ENCODE data around the gene ERFE.
"Not testable (repeated sequence)": the region's sequence is repeated elsewhere in the genome, so short reads cannot be mapped to it uniquely, and the experiment has no call there.

The ERFE gene

GRCh38 chr2:238171072-238171431, 12.3 kb downstream of the ERFE start:
- H3K4me3 ChIP-seq (ENCODE audit: insufficient read depth, low read depth, low read length, poor library complexity, severe bottlenecking); H3K27me3 ChIP-seq (replicated peaks; ENCODE audit: control insufficient read depth, insufficient read depth, low read length, poor library complexity, severe bottlenecking); H3K9me3 ChIP-seq (ENCODE audit: control insufficient read depth, low read length); H3K4me1 ChIP-seq (ENCODE audit: control insufficient read depth, insufficient read depth, low read length, poor library complexity, severe bottlenecking); DNase-seq; H3K27ac ChIP-seq (ENCODE audit: insufficient read depth, low read length, poor library complexity, severe bottlenecking): not testable (repeated sequence)
- peaks cover 52% of the 10 kb centered on the region for H3K36me3 ChIP-seq (ENCODE audit: control insufficient read depth, insufficient read depth, low read length)

- no peak overlapping the region for H3K27ac ChIP-seq (ENCODE audit: insufficient read depth, low read length, poor library complexity, severe bottlenecking)
- H3K9me3 ChIP-seq (ENCODE audit: control insufficient read depth, low read length): no peaks in the 10 kb centered on the region
- DNase-seq: no peak
- H3K27me3 ChIP-seq (replicated peaks; ENCODE audit: control insufficient read depth, insufficient read depth, low read length, poor library complexity, severe bottlenecking): no peaks in the 10 kb centered on the region
- no peak overlapping the region for H3K4me3 ChIP-seq (ENCODE audit: insufficient read depth, low read depth, low read length, poor library complexity, severe bottlenecking)
- H3K36me3 ChIP-seq (ENCODE audit: control insufficient read depth, insufficient read depth, low read length): peaks cover 56% of the 10 kb centered on the region
- H3K4me1 ChIP-seq (ENCODE audit: control insufficient read depth, insufficient read depth, low read length, poor library complexity, severe bottlenecking): no peaks in the 10 kb centered on the region
These were observed 12.9 kb downstream of the ERFE start for GRCh38 chr2:238171575-238172187.

GRCh38 chr2:238172439-238172838, 13.7 kb downstream of the ERFE start:
- no peak overlapping the region for H3K27ac ChIP-seq (ENCODE audit: insufficient read depth, low read length, poor library complexity, severe bottlenecking)
- H3K4me3 ChIP-seq (ENCODE audit: insufficient read depth, low read depth, low read length, poor library complexity, severe bottlenecking): no peak overlapping the region
- H3K27me3 ChIP-seq (replicated peaks; ENCODE audit: control insufficient read depth, insufficient read depth, low read length, poor library complexity, severe bottlenecking): no peaks in the 10 kb centered on the region
- no peaks in the 10 kb centered on the region for H3K9me3 ChIP-seq (ENCODE audit: control insufficient read depth, low read length)
- DNase-seq: no peak
- H3K4me1 ChIP-seq (ENCODE audit: control insufficient read depth, insufficient read depth, low read length, poor library complexity, severe bottlenecking): no peaks in the 10 kb centered on the region
- H3K36me3 ChIP-seq (ENCODE audit: control insufficient read depth, insufficient read depth, low read length): peaks cover 60% of the 10 kb centered on the region

GRCh38 chr2:238173692-238174091, 14.9 kb downstream of the ERFE start:
- no peaks in the 10 kb centered on the region for H3K9me3 ChIP-seq (ENCODE audit: control insufficient read depth, low read length)
- H3K36me3 ChIP-seq (ENCODE audit: control insufficient read depth, insufficient read depth, low read length): peaks cover 67% of the 10 kb centered on the region
- DNase-seq: no peak
- no peak overlapping the region for H3K27ac ChIP-seq (ENCODE audit: insufficient read depth, low read length, poor library complexity, severe bottlenecking)
- H3K4me3 ChIP-seq (ENCODE audit: insufficient read depth, low read depth, low read length, poor library complexity, severe bottlenecking): no peak overlapping the region
- no peaks in the 10 kb centered on the region for H3K4me1 ChIP-seq (ENCODE audit: control insufficient read depth, insufficient read depth, low read length, poor library complexity, severe bottlenecking)
- no peaks in the 10 kb centered on the region for H3K27me3 ChIP-seq (replicated peaks; ENCODE audit: control insufficient read depth, insufficient read depth, low read length, poor library complexity, severe bottlenecking)

- Histone ChIP-seq H3K4me1 (ENCODE audit: control insufficient read depth, insufficient read depth, low read length, poor library complexity, severe bottlenecking) (no peaks in the 10 kb centered on the region), H3K4me3 (ENCODE audit: insufficient read depth, low read depth, low read length, poor library complexity, severe bottlenecking) (no peak overlapping the region), H3K27ac (ENCODE audit: insufficient read depth, low read length, poor library complexity, severe bottlenecking) (no peak overlapping the region), H3K36me3 (ENCODE audit: control insufficient read depth, insufficient read depth, low read length) (peaks cover 69% of the 10 kb centered on the region), H3K27me3 (replicated peaks; ENCODE audit: control insufficient read depth, insufficient read depth, low read length, poor library complexity, severe bottlenecking) (no peaks in the 10 kb centered on the region), H3K9me3 (ENCODE audit: control insufficient read depth, low read length) (no peaks in the 10 kb centered on the region)
- no peak for DNase-seq
These were observed 15.5 kb downstream of the ERFE start for GRCh38 chr2:238174291-238174690.

GRCh38 chr2:238174701-238175100, 15.9 kb downstream of the ERFE start:
- no peak for DNase-seq
- no peak overlapping the region for H3K27ac ChIP-seq (ENCODE audit: insufficient read depth, low read length, poor library complexity, severe bottlenecking)
- peaks cover 70% of the 10 kb centered on the region for H3K36me3 ChIP-seq (ENCODE audit: control insufficient read depth, insufficient read depth, low read length)

GRCh38 chr2:238176613-238177012, 17.8 kb downstream of the ERFE start:
- Histone ChIP-seq H3K4me1 (ENCODE audit: control insufficient read depth, insufficient read depth, low read length, poor library complexity, severe bottlenecking) (no peaks in the 10 kb centered on the region), H3K27me3 (replicated peaks; ENCODE audit: control insufficient read depth, insufficient read depth, low read length, poor library complexity, severe bottlenecking) (no peaks in the 10 kb centered on the region), H3K9me3 (ENCODE audit: control insufficient read depth, low read length) (no peaks in the 10 kb centered on the region), H3K4me3 (ENCODE audit: insufficient read depth, low read depth, low read length, poor library complexity, severe bottlenecking) (no peak overlapping the region), H3K27ac (ENCODE audit: insufficient read depth, low read length, poor library complexity, severe bottlenecking) (no peak overlapping the region), H3K36me3 (ENCODE audit: control insufficient read depth, insufficient read depth, low read length) (peaks cover 76% of the 10 kb centered on the region)
- no peak for DNase-seq

More at GRCh38 chr2:238174701-238175100, 15.9 kb downstream of the ERFE start:
- Histone ChIP-seq H3K9me3 (ENCODE audit: control insufficient read depth, low read length) (no peaks in the 10 kb centered on the region), H3K4me1 (ENCODE audit: control insufficient read depth, insufficient read depth, low read length, poor library complexity, severe bottlenecking) (no peaks in the 10 kb centered on the region), H3K27me3 (replicated peaks; ENCODE audit: control insufficient read depth, insufficient read depth, low read length, poor library complexity, severe bottlenecking) (no peaks in the 10 kb centered on the region), H3K4me3 (ENCODE audit: insufficient read depth, low read depth, low read length, poor library complexity, severe bottlenecking) (no peak overlapping the region)

GRCh38 chr2:238180554-238180953, 21.8 kb downstream of the ERFE start:
- no peak overlapping the region for H3K27ac ChIP-seq (ENCODE audit: insufficient read depth, low read length, poor library complexity, severe bottlenecking)
- peaks cover 81% of the 10 kb centered on the region for H3K36me3 ChIP-seq (ENCODE audit: control insufficient read depth, insufficient read depth, low read length)
- H3K4me1 ChIP-seq (ENCODE audit: control insufficient read depth, insufficient read depth, low read length, poor library complexity, severe bottlenecking): no peaks in the 10 kb centered on the region
- DNase-seq: no peak
- no peak overlapping the region for H3K4me3 ChIP-seq (ENCODE audit: insufficient read depth, low read depth, low read length, poor library complexity, severe bottlenecking)
- no peaks in the 10 kb centered on the region for H3K9me3 ChIP-seq (ENCODE audit: control insufficient read depth, low read length)
- no peaks in the 10 kb centered on the region for H3K27me3 ChIP-seq (replicated peaks; ENCODE audit: control insufficient read depth, insufficient read depth, low read length, poor library complexity, severe bottlenecking)

GRCh38 chr2:238182362-238182761, 23.6 kb downstream of the ERFE start:
- peaks cover 89% of the 10 kb centered on the region for H3K36me3 ChIP-seq (ENCODE audit: control insufficient read depth, insufficient read depth, low read length)
- H3K27ac ChIP-seq (ENCODE audit: insufficient read depth, low read length, poor library complexity, severe bottlenecking): no peak overlapping the region

GRCh38 chr2:238183821-238184220, 25.1 kb downstream of the ERFE start:
- Histone ChIP-seq H3K27ac (ENCODE audit: insufficient read depth, low read length, poor library complexity, severe bottlenecking) (no peak overlapping the region), H3K4me1 (ENCODE audit: control insufficient read depth, insufficient read depth, low read length, poor library complexity, severe bottlenecking) (no peaks in the 10 kb centered on the region), H3K36me3 (ENCODE audit: control insufficient read depth, insufficient read depth, low read length) (peaks cover 94% of the 10 kb centered on the region), H3K27me3 (replicated peaks; ENCODE audit: control insufficient read depth, insufficient read depth, low read length, poor library complexity, severe bottlenecking) (no peaks in the 10 kb centered on the region), H3K9me3 (ENCODE audit: control insufficient read depth, low read length) (no peaks in the 10 kb centered on the region), H3K4me3 (ENCODE audit: insufficient read depth, low read depth, low read length, poor library complexity, severe bottlenecking) (no peak overlapping the region)
- DNase-seq: no peak

More at GRCh38 chr2:238182362-238182761, 23.6 kb downstream of the ERFE start:
- Histone ChIP-seq H3K4me1 (ENCODE audit: control insufficient read depth, insufficient read depth, low read length, poor library complexity, severe bottlenecking) (no peaks in the 10 kb centered on the region), H3K4me3 (ENCODE audit: insufficient read depth, low read depth, low read length, poor library complexity, severe bottlenecking) (no peak overlapping the region), H3K27me3 (replicated peaks; ENCODE audit: control insufficient read depth, insufficient read depth, low read length, poor library complexity, severe bottlenecking) (no peaks in the 10 kb centered on the region), H3K9me3 (ENCODE audit: control insufficient read depth, low read length) (no peaks in the 10 kb centered on the region)
- DNase-seq: no peak
